NCI-H774 (cell line): ENCODE measurements around the gene APOBEC3H.

ENCODE experiments used
- DNase-seq: peaks from one replicate; lab custom pipeline; 2025; lab: John Stamatoyannopoulos, UW

Gene APOBEC3H

DNA sequence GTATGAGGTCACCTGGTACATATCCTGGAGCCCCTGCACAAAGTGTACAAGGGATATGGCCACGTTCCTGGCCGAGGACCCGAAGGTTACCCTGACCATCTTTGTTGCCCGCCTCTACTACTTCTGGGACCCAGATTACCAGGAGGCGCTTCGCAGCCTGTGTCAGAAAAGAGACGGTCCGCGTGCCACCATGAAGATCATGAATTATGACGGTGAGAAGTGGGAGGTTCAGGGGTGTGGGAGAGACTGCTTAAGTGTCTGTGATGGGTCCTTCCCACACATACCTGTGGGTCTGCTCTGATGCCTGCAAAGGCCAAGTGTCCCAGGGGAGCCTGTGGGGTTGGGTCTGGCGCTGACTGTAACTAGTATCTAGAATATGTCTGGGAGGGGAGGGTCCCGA lies 16.0 kb upstream of the APOBEC3H start:
- DNase-seq, result no peak

DNA sequence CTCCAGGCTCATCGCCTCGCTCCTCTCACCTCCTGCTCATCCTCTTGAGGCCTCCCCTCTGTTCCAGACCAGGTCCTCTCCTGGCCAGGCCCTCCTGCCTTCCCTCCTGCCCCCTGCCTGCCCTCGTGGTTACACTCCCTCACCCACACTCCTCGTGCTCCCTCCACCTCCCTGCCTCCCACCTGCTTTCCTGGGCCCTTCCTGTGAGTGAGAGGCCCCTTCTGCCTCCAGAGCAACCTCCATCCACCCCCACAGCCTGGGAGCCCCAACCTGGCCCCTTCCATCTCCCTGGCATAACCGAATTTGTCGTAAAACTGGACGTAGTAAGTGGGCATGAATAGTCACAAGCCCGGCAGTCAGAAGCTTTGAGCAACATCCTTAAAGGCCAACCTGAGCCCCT lies 15.4 kb upstream of the APOBEC3H start:
- DNase-seq, result no peak

DNA sequence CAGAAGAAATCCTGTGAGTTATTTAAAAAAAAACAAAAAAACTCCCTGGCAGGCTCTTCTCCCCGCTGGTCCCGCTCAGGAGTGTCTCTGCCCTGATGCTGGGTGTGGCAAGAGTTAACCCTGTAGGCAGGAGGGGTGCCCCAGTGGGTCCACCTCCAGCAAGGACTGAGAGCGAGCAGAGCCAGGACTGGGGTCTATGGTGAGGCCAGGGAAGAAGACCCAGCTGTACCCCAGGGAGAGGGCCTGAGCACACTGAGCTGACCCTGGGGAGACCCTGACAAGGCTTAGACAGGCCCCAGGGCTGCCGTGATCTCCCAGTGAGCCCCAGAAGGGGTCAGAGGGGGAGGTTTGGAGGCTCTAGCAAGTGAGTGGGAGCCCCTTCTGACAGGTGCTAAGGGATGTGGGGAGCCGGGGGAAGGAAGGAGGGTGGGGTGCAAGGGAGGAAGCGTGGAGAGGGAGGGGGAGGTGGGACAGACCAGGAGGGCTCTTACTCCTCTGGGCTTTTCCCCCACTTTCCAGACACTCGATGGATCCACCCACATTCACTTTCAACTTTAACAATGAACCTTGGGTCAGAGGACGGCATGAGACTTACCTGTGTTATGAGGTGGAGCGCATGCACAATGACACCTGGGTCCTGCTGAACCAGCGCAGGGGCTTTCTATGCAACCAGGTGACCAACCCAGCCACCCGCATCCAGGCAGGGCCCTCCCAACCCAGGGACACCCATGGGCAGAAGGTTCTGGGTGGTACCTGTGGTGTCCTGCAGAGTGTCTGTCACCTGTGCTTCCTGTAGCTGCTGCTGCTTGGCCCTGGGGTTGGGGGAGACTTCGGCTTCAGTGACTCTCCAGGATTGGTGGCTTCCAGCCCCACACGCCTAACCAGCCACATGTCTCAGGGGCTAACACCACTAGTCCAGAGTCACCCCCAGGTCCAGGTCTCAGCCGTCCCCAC lies 13.6 kb upstream of the APOBEC3H start:
- no peak for DNase-seq

DNA sequence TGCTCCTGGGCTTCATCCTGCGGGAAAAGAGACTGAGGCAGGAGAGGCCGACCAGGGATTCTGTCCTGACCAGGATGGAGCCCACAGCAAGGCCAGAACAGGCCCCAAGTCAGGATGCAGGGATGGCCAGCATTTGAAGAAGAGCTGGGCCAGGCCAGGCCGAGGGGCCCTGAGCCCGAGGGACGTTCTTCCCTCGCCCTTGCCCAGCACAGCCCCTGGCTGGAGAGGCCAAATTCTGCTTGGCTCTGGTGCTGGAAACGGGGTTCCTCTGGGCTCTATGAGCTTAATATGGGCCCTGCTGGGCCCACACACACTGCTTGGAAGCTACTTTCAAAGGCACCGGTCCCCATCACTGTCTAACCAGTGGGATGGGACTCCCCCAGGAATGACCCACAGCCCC lies 12.4 kb upstream of the APOBEC3H start:
- DNase-seq, result no peak

DNA sequence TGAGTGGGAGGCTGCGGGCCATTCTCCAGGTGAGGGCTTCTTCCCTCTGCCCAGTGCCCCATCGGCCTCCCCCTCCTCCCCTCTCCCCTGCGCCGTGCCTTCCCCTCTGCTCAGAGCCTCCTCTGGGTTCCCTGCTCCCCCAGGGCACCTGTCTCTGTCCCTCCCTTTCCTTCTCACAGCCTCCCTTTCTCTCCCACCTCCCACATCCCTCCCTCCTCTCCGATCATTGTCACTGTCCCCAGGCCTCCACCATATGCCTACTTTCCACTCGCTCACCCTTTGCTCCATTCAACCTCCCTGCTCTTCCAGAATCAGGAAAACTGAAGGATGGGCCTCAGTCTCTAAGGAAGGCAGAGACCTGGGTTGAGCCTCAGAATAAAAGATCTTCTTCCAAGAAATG lies 9.9 kb upstream of the APOBEC3H start:
- no peak for DNase-seq

DNA sequence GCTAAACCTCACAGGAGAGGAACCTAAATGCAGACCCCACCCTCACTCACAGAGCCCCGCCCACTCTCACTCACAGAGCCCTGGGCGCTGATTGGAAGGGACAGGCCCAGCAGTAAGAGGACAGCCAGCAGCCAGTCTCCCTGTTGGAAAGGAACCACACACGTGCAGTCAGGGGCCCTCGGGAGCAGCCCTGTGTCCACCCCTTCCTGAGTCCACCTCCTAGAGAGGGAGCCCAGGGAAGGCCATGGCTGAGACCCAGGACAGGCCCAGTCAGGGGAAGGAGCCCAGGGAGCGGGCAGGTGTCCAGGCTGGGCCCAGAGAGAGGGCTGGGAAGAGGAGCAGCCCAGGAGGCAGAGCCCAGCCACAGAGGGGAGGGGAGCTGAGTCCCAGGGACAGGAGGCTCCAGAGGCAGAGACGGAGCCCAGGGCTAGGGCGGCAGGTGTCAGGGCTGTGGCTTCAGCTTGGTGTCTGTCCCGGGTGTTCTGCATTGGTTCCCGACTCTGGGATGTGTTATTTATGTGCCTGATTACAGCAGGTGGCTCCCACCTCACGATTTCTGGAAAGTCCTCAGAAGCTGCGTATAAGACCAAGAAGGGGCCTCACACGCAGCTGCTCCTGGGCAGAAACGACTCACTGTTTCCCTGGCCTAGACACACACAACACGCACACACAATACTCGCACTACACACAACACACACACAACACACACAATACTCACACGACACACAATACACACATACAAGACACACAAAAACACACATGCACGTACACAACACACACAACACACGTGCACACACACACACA lies 9.0 kb upstream of the APOBEC3H start:
- peak; percentile 2 for DNase-seq

DNA sequence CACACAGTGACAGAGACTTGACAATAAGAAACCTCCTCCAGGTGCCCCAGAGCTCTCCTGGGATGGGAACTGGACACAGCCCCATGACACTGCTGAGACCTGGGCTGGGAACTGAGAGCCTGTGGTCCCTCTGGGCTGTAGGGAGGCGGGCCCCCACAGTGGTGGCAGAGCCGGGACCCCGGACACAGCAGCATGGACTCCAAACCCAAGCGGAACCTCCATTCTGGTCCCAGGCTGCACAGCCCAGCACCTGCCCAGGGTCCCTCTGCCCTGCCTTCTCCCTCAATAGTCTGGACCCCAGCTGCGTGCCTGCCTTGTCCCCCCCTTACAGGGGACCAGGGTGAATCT lies 8.4 kb upstream of the APOBEC3H start:
- DNase-seq, result no peak

DNA sequence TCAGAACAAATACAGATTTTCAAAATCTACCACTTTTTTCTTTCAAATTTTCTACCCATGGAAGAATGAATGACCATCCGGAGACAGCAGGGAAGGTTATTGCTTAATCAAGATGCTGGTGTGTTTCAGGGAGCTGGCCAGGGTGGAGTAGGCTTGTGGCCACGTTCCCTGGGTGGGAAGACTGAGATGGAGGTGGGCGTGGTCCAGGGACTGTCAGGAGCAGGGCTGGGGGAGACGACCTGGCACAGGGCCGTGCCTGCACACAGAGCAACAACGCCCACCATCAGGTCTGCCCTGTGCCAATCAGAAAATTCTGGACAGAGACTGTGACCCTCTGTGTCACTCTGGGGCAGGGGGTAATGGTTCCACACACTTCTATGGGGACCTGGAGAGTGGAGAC lies 7.1 kb upstream of the APOBEC3H start:
- no peak for DNase-seq

DNA sequence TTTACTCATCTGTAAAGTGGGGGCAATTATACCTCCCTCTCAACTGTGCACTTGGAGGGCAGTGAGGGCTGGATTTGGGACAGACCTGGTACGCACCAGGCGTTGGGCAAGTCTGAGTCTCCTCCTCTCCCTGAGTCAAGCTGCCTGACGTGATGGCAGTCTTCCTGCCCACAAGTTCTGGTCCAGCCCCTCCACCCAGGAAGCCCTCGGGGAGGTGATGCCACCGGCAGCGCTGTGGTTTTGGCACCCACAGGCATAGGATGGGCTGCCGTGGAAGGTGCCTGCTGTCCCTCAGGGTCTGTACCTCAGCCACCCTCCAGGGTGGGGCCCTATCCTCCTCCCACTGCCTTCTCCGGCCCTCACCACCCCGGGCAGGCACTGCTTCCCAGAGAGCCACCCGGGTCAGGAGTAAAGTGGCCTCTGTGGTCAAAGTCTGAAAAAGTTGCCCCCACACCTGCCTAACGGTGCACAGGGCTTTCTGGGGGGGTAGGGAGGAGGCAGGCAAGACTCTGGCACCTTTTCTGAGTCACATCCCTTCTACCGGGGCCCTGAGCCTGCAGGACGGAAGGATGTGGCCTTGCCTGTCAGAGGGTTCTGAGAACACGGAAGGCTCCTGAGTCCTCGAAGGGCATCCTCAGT lies 6.5 kb upstream of the APOBEC3H start:
- no peak for DNase-seq

DNA sequence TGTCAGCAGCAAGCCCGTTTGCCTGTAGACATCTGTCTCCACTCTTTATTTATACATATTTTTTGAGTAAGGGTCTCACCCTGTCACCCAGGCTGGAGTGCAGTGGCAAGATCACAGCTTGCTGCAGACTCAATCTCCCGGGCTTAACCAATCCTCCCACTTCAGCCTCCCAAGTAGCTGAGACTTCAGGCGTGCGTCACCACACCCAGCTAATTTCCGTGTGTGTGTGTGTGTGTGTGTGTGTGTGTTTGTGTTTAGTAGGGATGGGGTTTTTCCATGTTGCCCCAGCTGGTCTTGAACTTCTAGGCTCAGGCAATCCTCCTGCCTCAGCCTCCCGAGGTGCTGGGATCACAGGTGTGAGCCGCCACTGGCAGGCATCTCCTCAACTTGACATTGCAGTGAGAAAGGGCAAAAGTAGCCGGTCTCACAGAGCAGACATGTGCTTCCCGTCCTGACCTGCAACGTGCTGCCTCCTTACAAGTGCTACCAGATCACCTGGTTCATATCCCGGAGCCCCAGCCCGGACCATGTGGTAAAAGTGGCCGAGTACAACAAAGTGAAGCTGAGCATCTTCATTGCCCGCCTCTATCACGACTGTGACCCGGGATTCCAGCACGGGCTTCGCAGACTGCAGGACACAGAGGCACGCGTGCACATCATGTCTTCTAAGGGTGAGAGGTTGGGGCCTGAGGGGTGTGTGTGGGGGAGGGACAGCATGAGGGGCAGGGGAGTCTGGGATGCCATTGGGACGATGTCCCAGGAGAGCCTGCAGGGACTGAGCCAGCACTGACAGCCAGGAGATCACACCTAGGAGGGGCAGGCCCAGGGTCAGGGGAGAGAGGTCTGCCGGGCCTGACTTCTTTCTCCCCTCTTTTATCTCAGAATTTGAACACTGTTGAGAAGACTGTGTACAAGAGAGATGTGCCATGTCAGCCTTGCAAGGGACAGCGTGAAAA lies 5.6 kb upstream of the APOBEC3H start:
- no peak for DNase-seq

DNA sequence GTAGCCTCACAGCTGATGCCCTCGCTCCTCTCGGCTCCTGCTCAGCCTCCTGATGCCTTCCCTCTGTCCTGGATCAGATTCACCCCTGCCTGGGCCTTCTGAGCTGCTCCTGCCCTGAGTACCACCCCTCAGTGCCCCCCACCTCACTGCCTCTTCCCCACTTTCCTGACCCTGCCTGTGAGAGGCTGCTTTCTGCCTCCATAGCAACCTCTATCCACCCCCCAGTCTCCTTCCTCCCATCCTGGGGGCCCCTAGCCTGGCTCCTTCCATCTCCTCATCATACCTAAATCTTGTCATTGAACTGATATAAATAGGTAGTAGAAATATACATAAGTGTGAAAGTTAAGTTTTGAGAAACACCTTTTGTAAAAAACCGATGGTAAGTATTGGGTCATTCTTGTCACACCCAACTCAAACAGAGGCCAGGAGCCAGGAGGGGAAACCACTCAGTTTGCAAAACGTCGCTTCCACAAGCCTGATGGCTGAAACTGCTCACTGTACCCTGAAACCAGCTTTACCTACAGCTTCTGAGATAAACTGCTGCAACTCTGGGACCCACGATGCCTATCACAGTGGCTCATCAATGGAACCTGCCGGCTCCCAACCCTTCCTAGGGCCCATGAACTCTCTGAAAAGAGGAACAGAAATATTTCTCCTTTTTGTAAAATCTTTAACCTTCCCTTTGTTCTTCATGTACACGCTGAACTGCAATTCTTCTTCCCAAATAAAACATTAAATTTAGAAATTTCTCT lies 4.8 kb upstream of the APOBEC3H start:
- DNase-seq, result no peak

DNA sequence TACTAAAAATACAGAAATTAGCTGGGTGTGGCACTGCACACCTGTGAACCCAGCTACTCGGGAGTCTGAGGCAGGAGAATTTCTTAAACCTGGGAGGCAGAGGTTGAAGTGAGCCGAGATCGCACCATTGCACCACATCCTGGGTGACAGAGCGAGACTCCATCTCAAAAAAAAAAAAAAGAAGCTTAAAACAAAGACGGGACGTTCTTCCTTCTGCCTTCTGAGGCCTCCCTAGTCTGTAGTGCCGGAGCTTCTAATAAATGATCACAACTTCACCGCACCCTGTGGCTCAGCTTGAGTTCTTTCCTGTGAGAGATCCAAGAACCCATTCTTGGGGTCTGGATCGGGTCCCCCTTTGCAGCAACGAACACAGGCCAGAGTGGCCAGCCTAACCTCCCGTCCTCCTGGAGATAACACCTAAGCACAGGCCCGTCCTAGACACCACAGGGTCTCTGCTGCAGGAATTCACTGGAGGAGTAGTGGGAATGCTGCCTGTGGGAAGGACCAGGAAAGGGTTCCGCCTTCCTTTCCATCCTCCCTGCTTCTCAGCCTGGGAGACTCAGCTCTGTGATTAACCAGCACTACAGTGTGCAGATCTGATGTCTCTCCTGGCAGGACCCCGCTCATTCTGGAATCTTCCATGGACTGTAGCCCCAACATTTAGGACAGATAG lies 2.2 kb upstream of the APOBEC3H start:
- no peak for DNase-seq

DNA sequence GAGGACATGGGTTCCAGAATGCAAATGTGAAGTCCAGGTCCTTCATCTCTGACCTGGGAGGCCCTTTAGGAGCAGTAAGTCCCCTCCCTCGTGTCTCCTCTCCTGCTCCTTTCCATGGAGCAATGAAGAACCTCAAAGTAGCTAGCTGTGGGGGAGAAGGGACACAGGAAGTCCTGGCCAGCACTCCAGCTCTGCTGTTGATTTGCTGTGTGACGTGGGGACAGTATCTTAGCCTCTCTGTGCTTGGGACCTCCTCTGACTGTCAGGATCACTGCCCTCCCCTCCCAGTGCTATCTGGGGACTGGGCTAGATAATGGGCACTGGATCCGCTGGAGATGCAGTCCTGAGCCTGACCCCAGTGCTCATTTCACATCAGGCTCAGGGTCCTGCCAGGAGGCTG lies 1.1 kb upstream of the APOBEC3H start:
- no peak for DNase-seq

DNA sequence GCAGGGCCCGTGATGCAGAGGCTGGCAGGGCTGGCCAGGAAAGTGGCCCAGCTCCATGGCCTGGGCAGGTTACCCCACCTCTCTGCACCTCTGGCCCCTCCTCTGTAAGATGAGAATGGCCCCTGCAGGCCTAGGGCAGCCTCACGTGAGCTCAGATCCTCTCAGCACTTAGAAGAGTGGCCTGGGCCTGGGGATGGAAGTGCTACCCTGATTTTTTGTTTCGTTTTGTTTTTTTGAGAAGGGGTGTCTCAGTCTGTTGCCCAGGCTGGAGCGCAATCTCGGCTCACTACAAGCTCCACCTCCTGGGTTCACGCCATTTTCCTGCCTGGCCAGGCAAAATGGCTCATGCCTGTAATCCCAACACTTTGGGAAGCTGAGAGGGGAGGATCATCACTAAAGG lies 982 bp downstream of the APOBEC3H start:
- no peak for DNase-seq

DNA sequence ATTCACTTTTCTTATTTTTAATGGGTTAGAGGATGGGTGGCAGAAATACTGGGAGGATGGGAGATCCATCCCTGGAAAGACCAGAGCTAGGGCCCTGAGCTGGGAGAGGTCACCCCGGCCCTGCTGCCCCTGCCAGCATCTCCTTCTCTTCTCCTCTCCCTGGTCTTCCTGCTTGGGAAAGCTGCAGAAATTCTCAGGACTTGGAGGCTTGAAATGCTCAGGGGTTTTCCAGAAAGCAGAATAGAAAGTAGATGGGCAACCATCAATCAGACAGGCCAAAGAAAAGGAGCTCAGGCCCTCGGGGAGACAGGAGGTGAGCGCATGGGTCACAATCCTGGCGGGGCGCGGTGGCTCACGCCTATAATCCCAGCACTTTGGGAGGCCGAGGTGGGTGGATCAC lies 1.5 kb downstream of the APOBEC3H start:
- no peak for DNase-seq

DNA sequence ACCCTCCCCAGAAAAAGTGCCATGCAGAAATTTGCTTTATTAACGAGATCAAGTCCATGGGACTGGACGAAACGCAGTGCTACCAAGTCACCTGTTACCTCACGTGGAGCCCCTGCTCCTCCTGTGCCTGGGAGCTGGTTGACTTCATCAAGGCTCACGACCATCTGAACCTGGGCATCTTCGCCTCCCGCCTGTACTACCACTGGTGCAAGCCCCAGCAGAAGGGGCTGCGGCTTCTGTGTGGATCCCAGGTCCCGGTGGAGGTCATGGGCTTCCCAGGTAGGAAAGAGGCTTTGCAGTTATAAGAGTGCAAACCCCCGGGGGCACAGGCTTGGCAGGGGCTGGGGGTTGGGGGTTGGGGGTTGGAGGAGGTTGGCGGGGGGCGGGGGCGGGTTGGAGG lies 4.2 kb downstream of the APOBEC3H start:
- no peak for DNase-seq

DNA sequence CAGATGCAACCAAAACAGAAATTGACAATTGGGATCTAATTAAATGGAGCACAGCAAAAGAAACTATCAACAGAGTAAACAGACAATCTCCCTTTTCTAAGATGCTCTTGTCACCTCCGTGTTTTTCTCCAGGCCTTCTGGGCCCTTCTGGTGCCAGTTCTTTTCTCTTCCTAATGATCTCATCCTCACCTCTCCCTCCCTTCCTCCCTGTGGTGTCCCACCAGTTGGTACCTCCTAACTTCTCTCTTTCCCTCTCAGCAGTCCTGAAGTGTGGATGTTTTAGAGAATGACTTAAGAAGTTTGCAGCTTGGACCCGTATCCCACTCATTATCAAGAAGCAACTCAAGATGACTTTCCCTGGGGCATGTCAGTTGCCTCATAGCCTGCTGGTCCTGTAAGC lies 6.4 kb downstream of the APOBEC3H start:
- no peak for DNase-seq

DNA sequence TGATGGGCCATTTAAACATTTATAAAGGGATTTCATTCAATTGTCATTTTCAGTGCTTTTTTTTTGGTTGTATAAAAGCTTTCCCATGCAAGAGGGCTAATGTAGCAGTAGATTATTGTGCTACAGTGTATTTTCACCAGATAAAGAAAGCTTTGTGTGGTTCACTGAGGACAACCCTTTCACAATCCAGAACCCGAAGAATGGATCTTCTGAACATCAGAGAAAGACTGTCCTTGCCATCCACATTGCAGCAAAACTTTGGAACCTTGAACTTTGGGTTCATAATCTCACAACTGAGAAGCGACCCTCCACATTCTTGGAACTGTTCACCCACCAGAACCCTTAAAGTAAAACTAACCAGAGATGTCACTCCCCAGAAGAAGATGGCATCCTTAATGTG lies 9.3 kb downstream of the APOBEC3H start:
- DNase-seq, result no peak

DNA sequence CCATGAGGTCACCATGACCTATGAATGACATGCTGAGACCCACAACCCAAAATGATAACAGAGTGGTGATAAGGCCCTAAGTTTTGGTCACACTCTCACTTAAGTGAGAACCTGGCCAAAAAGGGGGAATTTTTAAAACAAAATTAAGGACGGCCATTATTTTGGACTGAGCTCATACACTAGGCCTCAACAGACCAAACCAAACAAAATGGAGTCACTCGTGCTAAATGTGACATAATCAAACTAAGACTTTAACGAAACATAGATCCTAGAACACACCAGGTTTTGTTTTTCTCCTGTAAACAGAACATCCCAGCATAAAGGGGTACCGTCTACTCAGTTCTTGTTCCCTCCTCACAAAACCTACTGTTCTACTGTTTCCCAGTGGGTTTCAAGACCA lies 11.4 kb downstream of the APOBEC3H start:
- no peak for DNase-seq

DNA sequence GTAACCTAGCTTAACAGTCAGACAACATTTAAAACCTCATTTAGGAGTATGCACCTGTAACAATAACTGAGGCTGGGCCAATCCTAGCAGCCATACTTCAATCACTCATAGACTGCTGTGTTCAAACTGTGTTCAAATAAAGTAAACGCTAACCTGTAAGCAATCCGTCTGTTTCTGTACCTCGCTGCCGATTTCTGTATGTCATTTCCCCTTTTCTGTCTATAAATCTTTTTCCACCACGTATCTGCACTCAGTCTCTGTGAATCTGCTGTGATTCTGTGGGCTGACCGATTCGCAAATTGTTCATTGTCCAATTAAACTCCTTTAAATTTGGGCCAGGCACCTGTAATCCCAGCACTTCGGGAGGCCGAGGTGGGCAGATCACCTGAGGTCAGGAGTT lies 12.3 kb downstream of the APOBEC3H start:
- DNase-seq, result no peak
